Gastroesophageal sphincter (tissue), 4 donors: ENCODE data around the gene CARD9. TPM values are rescaled to one million over a fixed set of nuclear protein-coding genes. Genes with fewer than 3 reads are reported as not detected.

Experiments
- ATAC-seq: fragments of 150-250 bp; one replicate; pipeline ENCODE4 v1.9.1; 2016; ENCODE audit warnings: mild to moderate bottlenecking, moderate library complexity
- H3K27ac ChIP-seq, 4 donors: fragments of 200-600 bp; sonication (generic) in 3 of 4; 1 replicate in 3 of 4; 2 replicates in 1 of 4; pipeline ENCODE4 v1.5.1; 2016 to 2019
- H3K27me3 ChIP-seq: fragments of 200-600 bp; sonication (generic); one replicate; pipeline ENCODE4 v1.5.1; 2019
- H3K36me3 ChIP-seq, 2 donors: fragments of 200-600 bp; sonication (generic); one replicate each; pipeline ENCODE4 v1.5.1; 2019; ENCODE audit warnings: control low read depth in 1 of 2
- H3K4me1 ChIP-seq, 3 donors: fragments of 200-600 bp; sonication (generic); 1 replicate in 2 of 3; 2 replicates in 1 of 3; pipeline ENCODE4 v1.5.1; 2016 to 2019; ENCODE audit warnings: control low read depth in 2 of 3
- H3K4me3 ChIP-seq, 2 donors: fragments of 200-600 bp; sonication (generic); one replicate each; pipeline ENCODE4 v1.5.1; 2019; ENCODE audit warnings: mild to moderate bottlenecking in 1 of 2, moderate library complexity in 1 of 2
- H3K9me3 ChIP-seq, 3 donors: fragments of 200-600 bp; sonication (generic); one replicate each; pipeline ENCODE4 v1.5.1; 2017 to 2019; ENCODE audit warnings: control low read depth in 2 of 3
- CTCF ChIP-seq, 4 experiments: fragments of 200-600 bp in 2 of 4; fragments of 450-650 bp in 2 of 4; sonication (generic) in 1 of 4; IDR thresholded peaks; one replicate each; pipeline ENCODE4 v1.5.1; 2017 to 2019; ENCODE audit warnings: antibody characterized with exemption in 4 of 4, mild to moderate bottlenecking in 2 of 4, moderate library complexity in 2 of 4
- EP300 ChIP-seq: sonication (generic); formaldehyde crosslinking; IDR thresholded peaks from one replicate; pipeline ENCODE4 v1.6.1; 2017; ENCODE audit warnings: antibody characterized with exemption, mild to moderate bottlenecking
- POLR2A ChIP-seq, 2 donors: fragments of 450-650 bp; IDR thresholded peaks; one replicate each; pipeline ENCODE4 v1.6.1; 2017; ENCODE audit warnings: antibody characterized with exemption in 2 of 2, mild to moderate bottlenecking in 2 of 2, moderate library complexity in 1 of 2
- POLR2AphosphoS5 ChIP-seq: sonication (generic); formaldehyde crosslinking; IDR thresholded peaks from one replicate; pipeline ENCODE4 v1.6.1; 2017; ENCODE audit warnings: antibody characterized with exemption
- WGBS, 2 donors: methylation state at CpG; one replicate each; pipeline ENCODE4 v1.1.5; 2018; ENCODE audit warnings: low coverage in 1 of 2; 5-methylcytosine and 5-hydroxymethylcytosine counted together
- total RNA-seq, 4 donors: library from RNA; depleted of rRNA; stranded (reverse); fragments of >200 nt; gene quantifications; one replicate each; pipeline ENCODE4 v1.1.0, GENCODE V29; 2016

Gene CARD9
- total RNA-seq, 4 donors from 2014 or later, result 1.3 to 2.3 (median 1.8) TPM

- Histone ChIP-seq H3K27me3 (no peaks in the 10 kb centered on the region), H3K4me1 (no peaks in the 10 kb centered on the region), H3K36me3 (no peaks in the 10 kb centered on the region), H3K9me3 (peaks cover 0 to 8% (median 0%) of the 10 kb centered on the region in 3 donors), H3K27ac (no peak overlapping the region), H3K4me3 (no peak overlapping the region)
- no peak for ATAC-seq
- TF ChIP-seq POLR2A (IDR thresholded peaks at IDR 0.05) (no peak), EP300 (no peak), POLR2AphosphoS5 (no peak)
- WGBS, 2 donors, result 88% methylated on average over 5 of the region's 16 CpGs; no CpG with 5 or more reads in 1 of the 2 donors
These were observed 55.8 kb downstream of the CARD9 start for GRCh38 chr9:136317695-136318094.

GRCh38 chr9:136316896-136317676, 56.4 kb downstream of the CARD9 start:
- Histone ChIP-seq H3K36me3 (no peaks in the 10 kb centered on the region), H3K27ac (no peak overlapping the region), H3K4me3 (no peak overlapping the region), H3K4me1 (no peaks in the 10 kb centered on the region), H3K9me3 (peaks cover 0 to 8% (median 0%) of the 10 kb centered on the region in 3 donors), H3K27me3 (peaks cover 5% of the 10 kb centered on the region)
- no peak for TF ChIP-seq POLR2A (IDR thresholded peaks at IDR 0.05)
- TF ChIP-seq POLR2AphosphoS5, result no peak
- TF ChIP-seq EP300, result no peak
- TF ChIP-seq CTCF (IDR thresholded peaks at IDR 0.05), result no peak
- WGBS, 2 donors, result 87% methylated on average over 3 of the region's 13 CpGs; no CpG with 5 or more reads in 1 of the 2 donors
- ATAC-seq, result no peak

- Histone ChIP-seq H3K9me3 (peaks cover 0 to 8% (median 0%) of the 10 kb centered on the region in 3 donors), H3K27me3 (peaks cover 12% of the 10 kb centered on the region), H3K4me3 (no peak overlapping the region), H3K36me3 (no peaks in the 10 kb centered on the region), H3K4me1 (no peaks in the 10 kb centered on the region), H3K27ac (no peak overlapping the region)
- no peak for ATAC-seq
- TF ChIP-seq POLR2A (IDR thresholded peaks at IDR 0.05), result no peak
- 88% methylated on average over 3 of the region's 23 CpGs; no CpG with 5 or more reads in 1 of the 2 donors for WGBS, 2 donors
These were observed 57.2 kb downstream of the CARD9 start for GRCh38 chr9:136316271-136316751.

GRCh38 chr9:136314944-136315343, 58.5 kb downstream of the CARD9 start:
- WGBS, 2 donors, result 76 to 90% methylated on average over 2 of the region's 4 CpGs
- Histone ChIP-seq H3K36me3 (no peaks in the 10 kb centered on the region), H3K9me3 (peaks cover 0 to 8% (median 0%) of the 10 kb centered on the region in 3 donors), H3K4me1 (no peaks in the 10 kb centered on the region), H3K4me3 (no peak overlapping the region), H3K27me3 (peaks cover 26% of the 10 kb centered on the region), H3K27ac (no peak overlapping the region)
- ATAC-seq, result no peak
- no peak for TF ChIP-seq POLR2AphosphoS5
- no peak for TF ChIP-seq EP300
- TF ChIP-seq POLR2A (IDR thresholded peaks at IDR 0.05), result no peak
- no peak for TF ChIP-seq CTCF (IDR thresholded peaks at IDR 0.05)

GRCh38 chr9:136314056-136314416, 59.4 kb downstream of the CARD9 start:
- H3K4me3 ChIP-seq, result no peak overlapping the region
- no peaks in the 10 kb centered on the region for H3K36me3 ChIP-seq
- no peak for ATAC-seq
- no peak overlapping the region for H3K27ac ChIP-seq
- H3K9me3 ChIP-seq, result peaks cover 0 to 8% (median 0%) of the 10 kb centered on the region in 3 donors
- TF ChIP-seq POLR2AphosphoS5, result no peak
- TF ChIP-seq EP300, result no peak
- no peak for TF ChIP-seq CTCF (IDR thresholded peaks at IDR 0.05)
- TF ChIP-seq POLR2A (IDR thresholded peaks at IDR 0.05), result no peak
- H3K27me3 ChIP-seq, result peaks cover 35% of the 10 kb centered on the region
- 50 to 100% methylated on average over 1 of the region's 3 CpGs for WGBS, 2 donors
- H3K4me1 ChIP-seq, result no peaks in the 10 kb centered on the region

Other genes with a start within 250 kb of the CARD9 start
- not detected for gene LHX3, start 168.5 kb downstream of the CARD9 start, total RNA-seq
- 1 to 10 TPM; 3.4 to 7.2 (median 5.2) TPM for gene QSOX2, start 127.9 kb downstream of the CARD9 start, total RNA-seq
- gene CCDC187, start 69.6 kb downstream of the CARD9 start, total RNA-seq, result not detected
- gene GPSM1, start 46.1 kb downstream of the CARD9 start, total RNA-seq, result 10 to 100 TPM in 3 of 4 donors, 1 to 10 TPM in 1; 10.0 to 14.9 (median 13.0) TPM
- gene DNLZ, start 9.9 kb downstream of the CARD9 start, total RNA-seq, result 10 to 100 TPM in 3 of 4 donors, 1 to 10 TPM in 1; 8.4 to 23.7 (median 15.7) TPM
- 1 to 10 TPM; 3.5 to 8.4 (median 5.5) TPM for gene SNAPC4, start 26.5 kb upstream of the CARD9 start, total RNA-seq
- 10 to 100 TPM; 26.3 to 55.1 (median 44.0) TPM for gene ENTR1, start 36.9 kb upstream of the CARD9 start, total RNA-seq
- 10 to 100 TPM; 36.4 to 59.3 (median 39.8) TPM for gene PMPCA, start 37.0 kb upstream of the CARD9 start, total RNA-seq
- 10 to 100 TPM in 2 of 4 donors, 1 to 10 TPM in 2; 7.2 to 13.1 (median 10.0) TPM for gene INPP5E, start 66.2 kb upstream of the CARD9 start, total RNA-seq
- 10 to 100 TPM; 35.5 to 71.0 (median 50.5) TPM for gene SEC16A, start 109.4 kb upstream of the CARD9 start, total RNA-seq
- 10 to 100 TPM; 31.1 to 72.1 (median 44.0) TPM for gene NOTCH1, start 172.4 kb upstream of the CARD9 start, total RNA-seq